Measurements from ENCODE around the gene KLK2.

- no peak for TF ChIP-seq EZH2 (IDR thresholded peaks at IDR 0.05; ENCODE audit: low read depth)
- TF ChIP-seq, protein P1, sequence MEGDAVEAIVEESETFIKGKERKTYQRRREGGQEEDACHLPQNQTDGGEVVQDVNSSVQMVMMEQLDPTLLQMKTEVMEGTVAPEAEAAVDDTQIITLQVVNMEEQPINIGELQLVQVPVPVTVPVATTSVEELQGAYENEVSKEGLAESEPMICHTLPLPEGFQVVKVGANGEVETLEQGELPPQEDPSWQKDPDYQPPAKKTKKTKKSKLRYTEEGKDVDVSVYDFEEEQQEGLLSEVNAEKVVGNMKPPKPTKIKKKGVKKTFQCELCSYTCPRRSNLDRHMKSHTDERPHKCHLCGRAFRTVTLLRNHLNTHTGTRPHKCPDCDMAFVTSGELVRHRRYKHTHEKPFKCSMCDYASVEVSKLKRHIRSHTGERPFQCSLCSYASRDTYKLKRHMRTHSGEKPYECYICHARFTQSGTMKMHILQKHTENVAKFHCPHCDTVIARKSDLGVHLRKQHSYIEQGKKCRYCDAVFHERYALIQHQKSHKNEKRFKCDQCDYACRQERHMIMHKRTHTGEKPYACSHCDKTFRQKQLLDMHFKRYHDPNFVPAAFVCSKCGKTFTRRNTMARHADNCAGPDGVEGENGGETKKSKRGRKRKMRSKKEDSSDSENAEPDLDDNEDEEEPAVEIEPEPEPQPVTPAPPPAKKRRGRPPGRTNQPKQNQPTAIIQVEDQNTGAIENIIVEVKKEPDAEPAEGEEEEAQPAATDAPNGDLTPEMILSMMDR (conservative IDR thresholded peaks at IDR 0.05): no peak
Measured at GRCh38 chr19:50869479-50869878, 3.8 kb upstream of the KLK2 start.
